Renal cortex interstitium (tissue), 11 donors: ENCODE results near the gene APP. TPM values are rescaled to one million over a fixed set of nuclear protein-coding genes. Genes with fewer than 3 reads are reported as not detected.

Experiments
- DNase-seq, 11 donors: peaks; one replicate each; pipeline ENCODE4 v3.0.0-alpha.2; 2013; ENCODE audit warnings: low read depth in 9 of 11, low spot score in 4 of 11; ENCODE audit errors: extremely low read depth in 1 of 11
- polyA plus RNA-seq, 3 donors: library from polyadenylated mRNA; unstranded; fragments of 120-200 nt; gene quantifications; one replicate each; pipeline ENCODE4 v1.2.1, GENCODE V29; 2013; ENCODE audit not compliant: insufficient read length in 3 of 3

APP gene
- polyA plus RNA-seq, 3 donors: 826 to 910 (median 861) TPM

DNA sequence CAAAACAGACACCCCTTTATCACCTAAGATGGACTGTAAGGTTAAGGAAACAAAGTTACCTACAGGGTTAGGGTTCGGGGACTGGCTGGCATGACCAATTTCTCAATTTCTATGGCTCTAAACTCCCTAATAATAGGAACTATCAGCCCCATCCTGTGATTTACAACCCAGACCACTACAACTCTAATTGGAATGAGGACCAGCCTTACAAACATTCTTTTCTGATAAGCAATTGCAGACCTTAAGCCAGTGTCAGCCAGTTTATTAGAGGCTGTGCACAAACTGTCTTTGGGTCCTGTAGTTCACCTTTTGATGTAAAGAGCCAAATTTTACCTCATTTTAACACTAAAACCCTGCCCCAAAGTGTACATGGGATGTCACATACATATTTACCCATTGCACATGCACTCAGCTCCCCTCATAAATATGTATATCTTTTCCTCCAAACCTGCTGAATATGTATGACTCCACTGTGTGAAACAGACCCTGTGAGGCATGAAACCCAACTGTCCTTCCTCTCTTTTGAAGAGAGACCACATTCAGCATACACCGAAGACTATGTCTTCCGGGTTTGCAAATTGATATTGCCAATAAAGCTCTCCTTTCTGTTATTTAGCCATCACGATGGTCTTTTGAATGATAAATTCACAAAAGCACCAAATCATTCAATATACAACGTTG is 7.3 kb upstream of the APP start:
- no peak for DNase-seq

DNA sequence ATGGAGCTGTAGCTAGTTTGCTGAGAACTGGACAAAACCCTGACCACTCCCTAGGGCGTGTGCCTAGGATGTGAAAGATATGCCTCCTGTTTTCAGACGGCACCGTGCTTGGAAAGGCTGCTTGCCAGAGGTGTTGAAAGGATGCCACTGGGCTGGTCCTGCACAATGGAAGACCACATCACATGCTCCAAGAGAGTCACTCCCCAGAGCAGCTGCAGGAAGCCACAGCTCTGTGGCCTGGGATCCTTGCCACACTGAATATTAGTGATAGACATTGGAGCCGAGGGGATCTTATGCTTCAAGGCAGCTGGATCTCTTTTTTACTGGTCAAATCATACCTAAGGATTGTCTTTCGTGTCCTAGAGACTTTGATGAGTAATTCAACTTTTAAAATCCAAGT is 6.6 kb upstream of the APP start:
- DNase-seq: no peak

DNA sequence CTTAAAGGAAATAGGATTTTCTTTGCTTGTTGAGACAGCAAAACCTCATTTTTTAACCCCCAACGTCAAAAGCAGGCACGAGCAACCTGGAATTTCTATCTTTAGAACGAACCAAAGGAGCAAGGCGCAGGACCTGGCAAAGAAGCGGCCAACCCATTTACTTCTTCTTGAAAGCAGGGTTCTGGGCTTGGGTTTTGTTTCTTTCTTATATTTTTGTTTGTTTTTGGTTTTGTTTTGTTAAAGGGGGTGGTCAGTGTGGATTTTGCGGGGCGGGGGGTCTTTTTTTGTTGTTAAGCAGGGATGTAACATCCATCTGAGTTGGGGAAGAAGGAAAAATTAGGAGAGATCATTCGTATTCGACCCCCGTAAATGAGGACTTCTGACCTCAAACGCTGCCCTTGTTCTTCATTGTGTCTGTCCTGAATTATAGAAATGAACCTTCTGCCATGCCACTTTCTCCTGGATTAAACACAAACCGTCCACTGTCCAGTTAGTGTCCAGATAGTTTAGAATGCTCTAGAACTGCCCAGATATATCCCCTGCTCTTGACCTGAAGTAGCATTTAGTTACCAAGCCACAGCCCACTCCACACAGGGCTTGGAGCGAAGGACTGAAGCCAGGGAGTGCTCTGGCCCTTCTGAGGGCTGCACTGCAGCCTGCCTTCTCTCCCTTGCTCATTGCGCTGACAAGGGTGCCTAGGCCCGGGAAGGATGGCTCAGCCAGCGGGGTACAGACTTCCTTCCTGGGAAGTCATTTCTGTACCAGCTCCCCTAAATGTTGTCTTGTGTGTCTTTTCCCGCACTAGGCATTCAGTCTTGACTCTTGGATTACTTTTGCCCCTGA is 909 bp upstream of the APP start:
- DNase-seq: no peak

DNA sequence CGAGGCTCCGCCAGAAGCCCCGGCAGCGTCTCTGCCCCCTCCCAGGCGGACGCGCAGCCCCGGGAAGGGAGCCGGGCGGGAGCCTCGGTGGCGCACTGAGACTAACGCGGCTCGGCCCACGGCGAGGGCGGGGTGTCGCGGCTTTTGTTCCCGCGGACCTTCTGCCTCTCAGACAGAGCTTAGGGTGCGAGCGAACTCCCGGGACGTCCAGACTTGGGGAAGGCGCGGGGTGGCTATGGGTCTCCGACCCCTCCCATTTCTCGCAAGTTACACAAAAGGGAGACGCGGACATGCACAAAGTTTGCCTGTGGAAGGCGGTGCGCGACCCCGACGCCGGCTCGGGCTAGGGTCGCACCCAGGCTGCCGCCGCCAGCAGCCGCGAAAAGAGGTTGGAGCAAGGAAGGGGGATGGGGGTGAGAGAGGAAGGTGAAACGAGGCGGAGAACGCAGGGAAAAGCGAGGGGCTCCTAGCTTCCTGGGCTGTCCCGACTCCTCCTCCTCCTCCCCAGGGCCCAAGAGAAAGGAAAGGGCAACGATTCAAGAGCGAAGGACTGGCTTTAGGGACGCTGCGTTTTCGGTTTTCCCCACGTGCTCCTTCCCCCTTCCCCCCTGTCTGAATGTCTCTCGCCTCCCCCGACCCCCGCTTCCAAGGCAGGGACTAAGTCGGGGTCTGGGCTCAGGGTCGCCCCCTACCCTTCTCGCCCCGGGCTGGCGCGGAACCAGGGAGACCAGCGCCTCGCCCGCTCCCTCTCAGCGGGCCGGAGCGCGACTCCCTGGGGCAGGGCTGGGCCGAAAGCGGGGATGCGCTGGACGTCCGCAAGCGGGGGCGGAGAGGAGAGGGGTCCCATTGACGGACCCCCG is 729 bp downstream of the APP start:
- peak in 7 of 11 donors; percentile 34 to 63 (median 49) for DNase-seq

DNA sequence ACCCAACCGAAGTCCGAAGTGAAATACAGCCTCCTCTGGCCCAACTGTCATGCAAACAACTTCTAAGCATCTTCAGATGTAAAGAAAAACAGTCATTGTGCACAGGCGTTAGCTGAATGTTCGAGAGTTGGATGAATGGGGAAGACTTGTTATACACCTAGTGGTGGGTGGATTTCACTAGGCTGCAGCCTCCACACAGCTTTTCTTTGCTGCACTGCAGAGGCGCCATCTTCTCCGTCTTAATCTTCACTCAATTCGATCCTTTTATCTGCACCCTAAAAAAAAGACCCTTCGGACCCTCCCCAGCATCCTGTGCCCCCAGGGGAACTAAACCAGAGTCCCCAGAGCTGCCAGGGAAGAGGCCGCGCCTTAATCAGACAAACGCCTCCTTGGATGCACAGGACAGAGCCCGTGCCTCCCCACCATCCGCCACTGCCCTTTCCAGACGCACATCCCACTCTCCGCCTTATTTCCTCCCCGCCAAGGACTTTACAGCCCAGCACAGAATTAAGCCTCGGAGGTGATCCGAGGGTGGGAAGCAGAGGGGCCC is 1.4 kb downstream of the APP start:
- peak in 9 of 11 donors; percentile 50 to 72 (median 60) for DNase-seq

DNA sequence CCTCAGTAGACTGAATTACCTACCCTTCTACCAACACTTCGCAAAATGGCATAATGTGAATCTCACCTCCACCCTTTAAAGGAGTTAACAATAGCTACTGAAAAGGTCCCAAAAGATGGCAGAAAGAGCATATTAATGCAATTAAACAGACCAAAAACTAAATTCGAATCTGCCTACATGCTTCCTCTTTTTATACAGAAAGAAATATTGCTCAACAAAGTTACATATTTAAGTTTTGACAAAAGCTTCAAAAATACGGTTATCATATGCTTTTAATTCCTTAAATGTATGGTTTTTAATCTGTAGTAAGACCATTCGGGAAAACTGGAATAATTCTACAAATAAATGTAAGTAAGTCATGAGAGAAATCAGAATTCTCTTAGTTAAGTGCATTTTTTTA is 2.2 kb downstream of the APP start:
- DNase-seq: no peak

DNA sequence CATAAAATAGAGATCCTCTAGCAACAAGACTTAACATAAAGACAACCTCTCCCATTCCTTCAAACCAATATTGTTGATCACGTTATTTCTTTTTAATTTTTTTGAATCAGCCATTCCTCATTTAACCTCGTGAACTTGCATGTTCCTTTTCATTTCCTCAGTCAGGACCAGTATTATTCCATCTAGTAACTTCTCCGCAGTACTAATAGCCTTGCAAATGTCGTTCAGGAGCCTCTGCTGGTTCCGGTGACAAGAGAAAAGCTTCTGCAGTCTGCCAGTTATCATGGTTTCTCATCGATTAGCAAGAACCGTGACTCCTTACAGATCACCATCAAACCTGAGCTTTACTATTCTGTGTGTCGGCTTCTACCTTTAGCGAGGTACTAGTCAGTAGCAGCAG is 3.0 kb downstream of the APP start:
- no peak for DNase-seq

DNA sequence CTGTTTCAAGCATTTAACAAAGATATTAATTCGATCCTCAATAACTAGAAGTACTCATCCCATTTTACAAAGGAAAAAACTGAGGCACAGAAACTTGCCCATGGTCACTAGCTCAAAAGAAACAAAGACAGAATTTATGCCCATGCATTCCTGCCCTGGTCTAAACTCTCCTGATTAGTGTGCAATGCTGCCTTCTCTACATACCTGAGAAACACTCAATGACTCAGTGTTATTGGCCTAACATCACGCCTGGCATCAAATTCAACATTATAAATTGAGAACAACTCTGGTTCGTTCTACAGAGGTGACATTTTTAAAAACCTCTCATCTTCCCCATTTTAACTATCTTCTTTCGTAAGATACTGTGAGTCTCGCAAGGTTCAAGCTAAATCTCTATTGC is 5.2 kb downstream of the APP start:
- DNase-seq: no peak

DNA sequence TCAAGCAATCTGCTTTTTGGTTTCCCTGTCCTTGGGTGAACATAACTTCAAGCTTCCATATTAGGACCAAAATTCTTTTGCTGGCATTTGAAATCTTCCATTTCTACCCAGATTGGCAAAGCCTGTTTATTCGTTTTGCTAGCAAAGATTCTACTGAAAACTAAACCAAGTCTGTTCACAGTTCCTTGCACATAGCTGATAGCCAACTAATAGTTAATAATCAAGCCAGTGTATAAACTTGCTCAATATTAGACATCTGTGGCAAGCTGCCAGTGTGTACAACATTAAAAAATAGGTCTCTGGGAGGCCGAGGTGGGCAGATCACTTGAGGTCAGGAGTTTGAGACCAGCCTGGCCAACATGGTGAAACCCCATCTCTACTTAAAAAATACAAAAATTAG is 6.3 kb downstream of the APP start:
- DNase-seq: no peak

DNA sequence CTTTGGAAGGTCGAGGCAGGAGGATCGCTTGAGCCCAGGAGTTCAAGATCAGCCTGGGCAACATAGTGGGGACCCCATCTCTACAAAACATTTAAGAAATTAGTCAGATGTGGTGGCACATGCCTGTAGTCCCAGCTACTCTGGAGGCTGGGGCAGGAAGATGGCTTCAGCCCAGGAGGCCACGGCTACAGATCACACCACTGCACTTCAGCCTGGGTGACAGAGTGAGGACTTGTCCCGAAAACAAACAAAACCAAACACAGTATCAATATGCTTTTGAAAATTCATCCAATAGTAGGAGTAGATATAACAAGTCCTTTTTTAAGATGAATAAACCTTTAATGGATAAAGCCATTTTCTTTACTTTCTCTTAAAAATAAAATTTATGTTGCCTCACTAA is 8.5 kb downstream of the APP start:
- no peak for DNase-seq

DNA sequence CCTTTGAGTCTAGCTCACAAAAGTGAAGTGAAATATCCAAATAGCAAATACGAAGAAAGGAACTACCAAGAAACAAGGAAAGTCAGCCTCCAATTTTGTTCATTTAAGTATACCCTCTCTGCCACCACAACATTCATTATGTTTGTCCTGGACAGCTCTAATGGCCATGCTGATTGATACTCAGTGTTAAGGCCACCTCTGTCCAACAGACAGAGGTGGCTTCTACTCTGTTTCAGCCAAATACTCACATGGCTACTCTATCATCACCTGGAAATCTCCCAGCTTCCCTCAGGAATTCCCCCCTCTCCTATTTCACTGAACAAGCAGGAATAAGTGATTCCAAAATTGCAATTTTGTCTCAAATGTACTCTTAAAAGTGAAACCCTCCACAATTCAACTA is 10.7 kb downstream of the APP start:
- no peak for DNase-seq

DNA sequence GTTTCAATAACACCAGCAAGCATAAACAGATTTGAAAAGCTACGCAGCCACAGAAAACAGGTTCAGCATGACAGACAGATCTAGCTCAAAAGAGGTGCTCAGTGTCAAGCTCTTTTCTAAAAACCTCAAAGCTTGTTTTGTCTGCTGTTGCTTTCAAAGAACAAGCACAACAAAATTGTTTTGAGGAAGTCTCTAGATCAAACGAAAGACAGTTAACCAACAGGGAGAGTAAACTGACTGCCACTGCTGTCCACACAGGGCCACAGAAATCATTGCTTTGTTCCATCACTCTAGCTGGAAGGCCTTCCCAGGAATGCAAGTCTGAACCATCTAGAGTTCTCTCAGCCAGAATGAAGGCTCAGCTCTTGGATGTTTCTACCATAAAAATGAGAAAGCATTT is 12.8 kb downstream of the APP start:
- no peak for DNase-seq

DNA sequence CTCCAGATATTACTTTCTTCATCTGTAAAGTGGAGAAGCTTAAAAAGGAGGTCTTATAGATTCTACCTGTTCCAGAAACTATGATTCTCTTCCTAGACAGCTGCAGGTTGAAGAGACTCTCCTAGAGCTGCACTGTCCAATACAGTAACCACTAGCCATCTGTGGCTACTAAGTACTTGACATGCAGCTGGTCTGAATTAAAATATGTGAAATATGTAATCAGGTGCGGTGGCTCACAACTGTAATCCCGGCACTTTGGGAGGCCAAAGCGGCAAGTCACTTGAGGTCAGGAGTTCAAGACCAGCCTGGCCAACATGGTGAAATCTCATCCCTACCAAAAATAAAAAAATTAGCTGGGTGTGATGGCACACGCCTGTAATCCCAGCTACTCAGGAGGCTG is 15.8 kb downstream of the APP start:
- DNase-seq: no peak

DNA sequence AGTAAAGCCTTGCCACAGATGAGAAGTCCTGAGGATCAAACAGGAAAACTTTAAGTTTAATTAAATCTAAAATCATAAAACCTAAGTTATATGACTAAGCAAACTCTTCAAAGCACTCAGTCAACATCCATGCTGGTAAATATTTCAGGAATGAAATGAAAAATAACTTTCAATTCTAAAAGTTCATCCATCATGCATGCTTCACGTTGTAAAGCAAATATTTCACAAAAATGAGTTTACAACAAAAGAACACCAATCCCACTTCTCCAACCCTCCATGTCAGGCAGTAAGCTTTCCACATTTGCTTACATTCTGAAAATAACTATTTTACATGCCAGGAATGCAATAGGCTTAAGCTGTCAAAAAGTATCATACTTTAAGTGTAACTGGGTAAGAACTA is 16.8 kb downstream of the APP start:
- DNase-seq: no peak

DNA sequence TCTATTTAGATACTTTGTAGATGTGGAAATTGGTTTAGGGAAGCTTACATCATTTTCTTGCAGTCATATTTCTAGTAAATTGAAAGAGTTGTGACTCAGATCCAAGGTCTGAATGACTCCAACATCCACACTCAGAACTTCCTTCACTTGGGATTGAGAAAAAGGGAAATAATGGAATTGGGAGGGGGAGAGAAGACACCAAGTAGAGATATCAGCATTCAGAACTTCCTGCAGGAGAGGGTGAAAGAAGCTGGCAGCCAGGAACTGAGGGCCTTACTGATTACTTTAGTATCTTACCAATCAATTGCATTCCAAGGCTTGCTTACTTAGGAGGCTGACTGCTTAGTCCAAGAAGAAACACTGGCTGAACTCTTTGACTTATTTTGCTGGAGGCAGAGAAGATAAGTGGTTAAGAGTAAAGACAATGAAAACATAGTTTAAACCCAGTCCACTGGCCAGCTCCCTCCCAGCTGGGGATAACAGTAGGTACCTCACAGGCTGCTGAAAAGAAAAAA is 21.7 kb downstream of the APP start:
- DNase-seq: no peak

DNA sequence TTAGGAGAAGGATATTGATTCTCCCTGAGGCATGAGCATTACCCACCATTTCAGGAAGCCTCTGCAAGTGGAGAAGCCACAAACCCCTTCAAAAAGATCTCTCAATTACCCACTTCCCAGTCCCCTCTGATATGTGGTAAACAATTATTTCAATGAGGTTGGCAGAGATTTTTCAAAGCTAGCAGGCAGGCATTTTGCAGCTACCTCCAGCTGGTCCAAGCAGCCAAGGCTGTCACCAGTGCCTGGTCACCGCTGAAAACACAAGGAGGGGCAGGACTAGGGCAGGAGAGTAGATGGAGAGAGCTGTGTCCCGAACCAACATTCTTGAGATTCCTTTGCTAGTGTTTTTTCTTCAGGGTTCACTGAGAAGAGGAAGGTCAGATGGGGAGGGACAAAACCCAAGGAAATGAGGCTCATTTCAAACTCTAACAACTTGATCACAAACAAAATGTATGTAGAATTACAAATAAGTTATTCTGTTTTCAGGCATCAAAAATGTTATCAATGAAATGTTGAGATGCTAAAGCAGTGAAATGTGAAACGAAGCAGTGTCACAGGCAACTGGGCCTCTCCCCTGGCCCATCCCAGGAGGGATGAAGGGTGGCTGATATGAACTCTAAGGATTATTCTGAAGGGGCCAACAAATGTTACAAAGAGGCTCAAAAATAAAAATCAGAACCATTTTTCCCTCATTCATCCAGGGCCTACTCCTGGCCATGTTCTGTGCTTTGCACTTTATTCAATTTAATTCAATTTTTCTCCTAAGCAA is 22.3 kb downstream of the APP start:
- DNase-seq: peak in 2 of 11 donors; percentile 45 to 77

DNA sequence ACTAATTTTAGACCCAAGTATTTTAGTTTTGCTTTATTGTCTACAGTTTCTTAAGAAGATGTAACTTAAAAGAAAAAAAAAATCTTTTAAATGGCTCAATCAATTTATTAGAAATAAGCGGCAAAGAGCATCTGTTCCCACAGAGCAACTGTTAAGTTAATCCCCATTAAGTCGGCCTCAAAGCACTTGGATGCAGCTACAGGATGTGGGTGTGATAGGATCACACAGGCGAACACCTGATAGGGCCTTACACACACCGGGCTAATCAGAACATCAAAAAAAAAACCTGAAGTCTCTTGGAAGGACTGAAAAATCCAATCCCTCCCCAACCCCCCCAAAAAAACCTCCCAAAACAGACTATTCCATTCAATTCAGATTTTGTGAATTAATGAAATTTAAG is 23.0 kb downstream of the APP start:
- no peak for DNase-seq

DNA sequence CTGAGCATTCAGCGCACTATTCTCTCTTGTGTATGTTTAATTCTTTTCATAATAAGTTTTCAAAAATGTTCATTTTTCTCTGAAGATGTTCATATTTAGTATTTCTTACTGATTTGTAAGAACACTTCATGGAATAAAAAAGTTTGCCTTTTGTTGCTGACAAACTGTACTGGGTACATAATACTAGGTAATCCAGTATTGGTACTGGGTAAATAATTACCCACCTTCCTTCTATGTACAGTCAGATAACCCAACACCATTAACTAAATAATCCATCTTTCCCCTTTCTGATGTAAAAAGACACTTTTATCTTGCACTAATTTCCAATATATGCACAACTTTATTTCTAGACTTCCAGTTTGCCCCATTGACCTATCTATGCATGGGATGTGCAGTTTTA is 23.9 kb downstream of the APP start:
- DNase-seq: no peak

DNA sequence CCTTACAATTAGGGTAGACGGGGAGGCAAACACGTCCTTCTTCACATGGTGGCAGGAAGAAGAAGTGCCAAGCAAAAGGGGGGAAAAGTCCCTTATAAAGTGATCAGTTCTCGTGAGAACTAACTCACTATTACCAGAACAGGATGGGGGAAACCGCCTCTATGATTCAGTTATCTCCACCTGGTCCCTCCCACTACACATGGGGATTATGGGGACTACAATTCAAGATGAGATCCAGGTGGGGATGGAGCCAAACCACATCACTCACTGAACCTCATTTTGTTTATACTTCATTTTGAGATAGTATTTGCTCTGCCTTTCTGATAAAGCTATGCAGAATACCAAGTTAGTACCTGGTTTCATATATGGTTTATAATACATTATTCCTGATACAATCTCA is 26.5 kb downstream of the APP start:
- no peak for DNase-seq
